GM10266 (cell line): Measurements from ENCODE around the gene FANCC.

ENCODE experiments used
- DNase-seq: peaks from one replicate; pipeline ENCODE4 v3.0.0; 2012; ENCODE audit errors: extremely low spot score
- CTCF ChIP-seq: IDR thresholded peaks from 2 replicates; pipeline ENCODE4 v1.5.1; 2012; ENCODE audit warnings: mild to moderate bottlenecking, low read depth; ENCODE audit not compliant: control insufficient read depth, insufficient read depth; ENCODE audit errors: missing control alignments

FANCC gene

GRCh38 chr9:95317119-95317892 is at the start of gene FANCC:
Gene FANCC (minus strand): TSS chr9:95317709. CDS start chr9:95249291, 68,418 bp downstream.
- no peak for TF ChIP-seq CTCF
- DNase-seq = peak; percentile 89

GRCh38 chr9:95366731-95367325 is 49.3 kb upstream of the FANCC start:
- no peak for TF ChIP-seq CTCF
- DNase-seq = no peak

GRCh38 chr9:95365766-95366165 is 48.3 kb upstream of the FANCC start:
- no peak for DNase-seq

GRCh38 chr9:95363051-95363841 is 45.7 kb upstream of the FANCC start:
- no peak for TF ChIP-seq CTCF
- no peak for DNase-seq

More at GRCh38 chr9:95365766-95366165, 48.3 kb upstream of the FANCC start:
- no peak for TF ChIP-seq CTCF

GRCh38 chr9:95360866-95361265 is 43.4 kb upstream of the FANCC start:
- no peak for DNase-seq
- TF ChIP-seq CTCF = no peak

GRCh38 chr9:95357316-95357715 is 39.8 kb upstream of the FANCC start:
- no peak for DNase-seq
- no peak for TF ChIP-seq CTCF

- no peak for DNase-seq
- TF ChIP-seq CTCF = no peak
Observed at GRCh38 chr9:95355500-95355899, 38.0 kb upstream of the FANCC start.
